SW480 (cell line): ENCODE results near the gene FOXJ1.

Source experiments
- DNase-seq: peaks from one replicate; pipeline ENCODE4 v3.0.0-alpha.2; 2016; ENCODE audit warnings: low spot score

FOXJ1 gene

GRCh38 chr17:76091526-76092286 is 49.3 kb downstream of the FOXJ1 start:
- DNase-seq, result no peak

- no peak for DNase-seq
Measured at GRCh38 chr17:76090517-76091129, 50.4 kb downstream of the FOXJ1 start.

- DNase-seq, result no peak
Measured at GRCh38 chr17:76089680-76090516, 51.1 kb downstream of the FOXJ1 start.

GRCh38 chr17:76088868-76089576 is 52.0 kb downstream of the FOXJ1 start:
- no peak for DNase-seq

GRCh38 chr17:76088041-76088867 is 52.8 kb downstream of the FOXJ1 start:
- DNase-seq, result no peak

GRCh38 chr17:76087531-76087930 is 53.5 kb downstream of the FOXJ1 start:
- DNase-seq, result no peak

GRCh38 chr17:76086384-76086783 is 54.7 kb downstream of the FOXJ1 start:
- no peak for DNase-seq
